IMR-90 (cell line): ENCODE results near the gene ITPRID1. TPM values are rescaled to one million over a fixed set of nuclear protein-coding genes. Genes with fewer than 3 reads are reported as not detected.

Experiments used
- ATAC-seq: fragments of 200-7000 bp; cut with Tn5 transposase; 2 replicates; pipeline ENCODE4 v1.9.1; 2020; ENCODE audit warnings: low read depth, mild to moderate bottlenecking, moderate library complexity
- BruUV-seq: library from RNA; stranded (reverse); fragments of 400-500 nt; replicated peaks from 2 replicates; lab custom pipeline; 2021; lab: Mats Ljungman, UMichigan
- CTCF ChIA-PET: fragments of 300-600 bp; formaldehyde crosslinking; extraction: SDS; loops from one replicate; lab custom pipeline; 2021; ENCODE audit warnings: antibody characterized with exemption; lab: Yijun Ruan, JAX
- POLR2A ChIA-PET: fragments of 300-600 bp; sonication (Branson Sonifier 250); formaldehyde crosslinking; loops from one replicate; lab custom pipeline; 2022; ENCODE audit warnings: antibody characterized with exemption; ENCODE audit not compliant: unreplicated experiment; lab: Charles Lee
- DNase-seq: peaks from one replicate; pipeline ENCODE4 v3.0.0; 2013
- H2AFZ ChIP-seq: replicated peaks from 2 replicates; pipeline ENCODE3; 2013; ENCODE audit warnings: low read length, mild to moderate bottlenecking; ENCODE audit not compliant: poor library complexity
- H2AK5ac ChIP-seq: 2 replicates; pipeline ENCODE4 v1.6.1; 2013; ENCODE audit warnings: low read depth, low read length, inconsistent platforms
- H2AK9ac ChIP-seq: replicated peaks from 2 replicates; pipeline ENCODE3; 2013; ENCODE audit warnings: mild to moderate bottlenecking, low read depth, low read length, moderate library complexity; ENCODE audit not compliant: poor library complexity
- H2BK120ac ChIP-seq: 2 replicates; pipeline ENCODE4 v1.6.1; 2013; ENCODE audit warnings: low read depth, low read length, inconsistent platforms
- H2BK15ac ChIP-seq: 3 replicates; pipeline ENCODE4 v1.6.1; 2013; ENCODE audit warnings: low read depth, low read length, inconsistent platforms
- H2BK20ac ChIP-seq: 2 replicates; pipeline ENCODE4 v1.6.1; 2013; ENCODE audit warnings: low read depth, mild to moderate bottlenecking, inconsistent platforms, low read length, moderate library complexity
- H2BK5ac ChIP-seq: 2 replicates; pipeline ENCODE4 v1.6.1; 2013; ENCODE audit warnings: mild to moderate bottlenecking, low read depth, low read length, inconsistent platforms; ENCODE audit not compliant: poor library complexity, severe bottlenecking
- H3K14ac ChIP-seq: replicated peaks from 2 replicates; pipeline ENCODE4 v1.6.1; 2013; ENCODE audit warnings: low read depth, low read length, inconsistent platforms
- H3K18ac ChIP-seq: 2 replicates; pipeline ENCODE4 v1.6.1; 2013; ENCODE audit warnings: low read depth, low read length, control low read depth
- H3K23ac ChIP-seq: 2 replicates; pipeline ENCODE4 v1.6.1; 2013; ENCODE audit warnings: low read depth, low read length, inconsistent platforms
- H3K27ac ChIP-seq: 2 replicates; pipeline ENCODE4 v1.5.1; 2013; ENCODE audit warnings: mild to moderate bottlenecking, control low read depth, low read length; ENCODE audit not compliant: insufficient read depth
- H3K27me3 ChIP-seq: 2 replicates; pipeline ENCODE4 v1.6.1; 2013; ENCODE audit warnings: low read length; ENCODE audit not compliant: control insufficient read depth, insufficient read depth
- H3K36me3 ChIP-seq: 2 replicates; pipeline ENCODE4 v1.6.1; 2013; ENCODE audit warnings: low read length, mixed read lengths; ENCODE audit not compliant: control insufficient read depth, insufficient read depth
- H3K4ac ChIP-seq: 2 replicates; pipeline ENCODE4 v1.6.1; 2013; ENCODE audit warnings: low read depth, low read length, inconsistent platforms
- H3K4me1 ChIP-seq: 2 replicates; pipeline ENCODE4 v1.6.1; 2013; ENCODE audit warnings: low read length, mixed read lengths; ENCODE audit not compliant: control insufficient read depth, insufficient read depth
- H3K4me2 ChIP-seq: 2 replicates; pipeline ENCODE4 v1.6.1; 2013; ENCODE audit warnings: low read depth, mild to moderate bottlenecking, control low read depth, low read length, moderate library complexity
- H3K4me3 ChIP-seq: 2 replicates; pipeline ENCODE4 v1.5.1; 2013; ENCODE audit warnings: low read depth, mild to moderate bottlenecking, control low read depth, low read length, moderate library complexity; ENCODE audit not compliant: insufficient read depth
- H3K56ac ChIP-seq: 2 replicates; pipeline ENCODE4 v1.6.1; 2013; ENCODE audit warnings: low read length, inconsistent platforms; ENCODE audit not compliant: insufficient read depth; ENCODE audit errors: extremely low read depth
- H3K79me1 ChIP-seq, 2 experiments: 2 replicates each; pipeline ENCODE4 v1.6.1; 2013; ENCODE audit warnings: low read length in 2 of 2, inconsistent platforms in 1 of 2, low read depth in 1 of 2
- H3K9ac ChIP-seq: 2 replicates; pipeline ENCODE4 v1.6.1; 2013; ENCODE audit warnings: low read depth, low read length, control low read depth
- H3K9me1 ChIP-seq: 2 replicates; pipeline ENCODE4 v1.6.1; 2013; ENCODE audit warnings: low read length, inconsistent platforms; ENCODE audit not compliant: insufficient read depth
- H3K9me3 ChIP-seq: 2 replicates; pipeline ENCODE4 v1.6.1; 2013; ENCODE audit warnings: low read length; ENCODE audit not compliant: control insufficient read depth, insufficient read depth
- H4K20me1 ChIP-seq: 2 replicates; pipeline ENCODE4 v1.6.1; 2013; ENCODE audit warnings: low read length, inconsistent platforms; ENCODE audit not compliant: insufficient read depth
- H4K5ac ChIP-seq: 2 replicates; pipeline ENCODE4 v1.6.1; 2013; ENCODE audit warnings: mild to moderate bottlenecking, low read depth, low read length, control low read depth
- H4K8ac ChIP-seq, 2 experiments: 2 replicates each; pipeline ENCODE4 v1.6.1; 2013; ENCODE audit warnings: low read depth in 2 of 2, low read length in 2 of 2, control low read depth in 1 of 2, inconsistent platforms in 1 of 2
- H4K91ac ChIP-seq: 2 replicates; pipeline ENCODE4 v1.6.1; 2013; ENCODE audit warnings: low read depth, low read length, inconsistent platforms; ENCODE audit not compliant: insufficient read depth
- BHLHE40 ChIP-seq: fragments of 150-350 bp; IDR thresholded peaks from 2 replicates; pipeline ENCODE4 v1.6.1; 2016; ENCODE audit warnings: mild to moderate bottlenecking, low read depth, low read length
- CHD1 ChIP-seq: IDR thresholded peaks from 2 replicates; pipeline ENCODE4 v1.6.1; 2012; ENCODE audit warnings: low read depth, low read length, improper control_type of control experiment
- FOS ChIP-seq: fragments of 150-350 bp; IDR thresholded peaks from 2 replicates; pipeline ENCODE4 v1.6.1; 2016; ENCODE audit warnings: low read depth, low read length
- MAFK ChIP-seq: IDR thresholded peaks from 2 replicates; pipeline ENCODE4 v1.6.1; 2012; ENCODE audit warnings: low read depth, low read length, improper control_type of control experiment
- MXI1 ChIP-seq: IDR thresholded peaks from 2 replicates; pipeline ENCODE4 v1.6.1; 2012; ENCODE audit warnings: low read depth, mild to moderate bottlenecking, low read length, moderate library complexity, borderline replicate concordance
- RAD21 ChIP-seq: IDR thresholded peaks from 2 replicates; pipeline ENCODE4 v1.6.1; 2012; ENCODE audit warnings: low read length, improper control_type of control experiment
- RFX5 ChIP-seq: IDR thresholded peaks from 2 replicates; pipeline ENCODE4 v1.8.0; 2012; ENCODE audit warnings: low read depth, mild to moderate bottlenecking, low read length, moderate library complexity
- SMC3 ChIP-seq: fragments of 150-350 bp; IDR thresholded peaks from 2 replicates; pipeline ENCODE4 v1.6.1; 2016; ENCODE audit warnings: low read depth, mild to moderate bottlenecking, antibody characterized with exemption, low read length, moderate library complexity
- WGBS, 2 experiments: methylation state at CpG; one replicate each; pipeline versions ENCODE4 v1.1.5 to v1.1.7; 2013; ENCODE audit warnings: missing lambda C conversion rate in 2 of 2; ENCODE audit not compliant: insufficient read length in 1 of 2; ENCODE audit errors: extremely low coverage in 2 of 2; 5-methylcytosine and 5-hydroxymethylcytosine counted together
- dilution Hi-C: fragments of 300-500 bp; cut with HindIII; formaldehyde crosslinking; loops from one replicate; pipeline ENCODE4 v1.14.3; 2018; ENCODE audit warnings: low sequenced_read_pairs; ENCODE audit not compliant: unreplicated experiment
- in situ Hi-C: fragments of 300-500 bp; cut with MboI; formaldehyde crosslinking; loops from 3 replicates; pipeline ENCODE4 v1.14.3; 2019; ENCODE audit warnings: low sequenced_read_pairs, inconsistent platforms, mixed read lengths
- intact Hi-C: fragments of 100-400 bp; cut with micrococcal nuclease; formaldehyde crosslinking; loops from 2 replicates; pipeline ENCODE4 v1.10.0; 2022
- polyA plus RNA-seq, 3 experiments: library from polyadenylated mRNA; depleted of rRNA; stranded (reverse); fragments of >200 nt; gene quantifications; 2 replicates each; pipeline ENCODE4 v1.2.3, GENCODE V29; 2012; ENCODE audit warnings: low replicate concordance in 1 of 3
- total RNA-seq: library from RNA; depleted of rRNA; stranded (reverse); fragments of >200 nt; gene quantifications from 2 replicates; pipeline ENCODE4 v1.2.3, GENCODE V29; 2012; rRNA removed
- TF ChIP-seq, protein P1 (sequence below): fragments of 150-350 bp; IDR thresholded peaks from 2 replicates; pipeline ENCODE4 v1.6.1; 2017; ENCODE audit warnings: mild to moderate bottlenecking, antibody characterized with exemption, low read length, low read depth

Gene ITPRID1
- total and polyA plus RNA-seq, 2 of the 4 experiments (the other 2 are of a cell fraction): not detected

DNA sequence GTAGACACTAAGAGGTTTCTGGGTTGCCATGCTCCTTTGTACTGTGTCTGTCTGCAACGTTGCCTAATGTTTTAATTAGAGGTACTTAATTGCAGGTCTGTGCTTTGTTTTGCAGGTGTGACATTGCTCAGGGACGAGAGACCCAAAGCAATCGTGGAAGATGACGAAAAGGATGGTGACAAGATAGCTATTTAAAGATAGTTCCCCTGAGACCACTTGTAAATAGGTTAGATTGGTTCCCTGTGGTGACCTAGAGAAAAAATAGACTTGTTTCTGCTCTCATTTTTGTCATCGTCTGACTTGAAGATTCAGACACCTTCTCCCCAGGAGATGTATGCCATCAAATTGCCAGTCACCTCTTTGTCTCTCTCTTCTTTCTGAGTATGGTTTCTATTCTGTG lies 193.2 kb downstream of the ITPRID1 start:
- WGBS, 2 experiments: 0% methylated on average over 1 of the region's 5 CpGs; no CpG with 5 or more reads in 1 of the 2 experiments
- H2BK5ac ChIP-seq: no peak overlapping the region
- H3K4me3 ChIP-seq: no peak overlapping the region
- no peaks in the 10 kb centered on the region for H3K79me1 ChIP-seq
- no peaks in the 10 kb centered on the region for H3K36me3 ChIP-seq
- H3K14ac ChIP-seq: no peak overlapping the region
- H4K91ac ChIP-seq: no peak overlapping the region
- no peak overlapping the region for H3K18ac ChIP-seq
- ATAC-seq: no peak
- no peak overlapping the region for H2BK15ac ChIP-seq
- H3K27ac ChIP-seq: no peak overlapping the region
- H4K20me1 ChIP-seq: no peaks in the 10 kb centered on the region
- H3K23ac ChIP-seq: no peak overlapping the region
- H3K9me1 ChIP-seq: no peaks in the 10 kb centered on the region
- no peak overlapping the region for H2BK20ac ChIP-seq
- intact Hi-C loops: no loop called here
- no peaks in the 10 kb centered on the region for H3K4me1 ChIP-seq
- no peaks in the 10 kb centered on the region for H3K27me3 ChIP-seq
- H2AK5ac ChIP-seq: no peak overlapping the region
- no peak for DNase-seq
- no peak overlapping the region for H3K4me2 ChIP-seq
- in situ Hi-C loops: no loop called here
- H3K9ac ChIP-seq: no peak overlapping the region
- no peak overlapping the region for H4K8ac ChIP-seq
- BruUV-seq: no TSS peak
- H3K4ac ChIP-seq: no peak overlapping the region
- ChIA-PET CTCF (no interaction called here), POLR2A (no interaction called here)
- H2AK9ac ChIP-seq: no peak overlapping the region
- no peaks in the 10 kb centered on the region for H3K9me3 ChIP-seq
- H2AFZ ChIP-seq: no peak overlapping the region
- H2BK120ac ChIP-seq: no peak overlapping the region
- no peak overlapping the region for H4K5ac ChIP-seq
- H3K56ac ChIP-seq: no peak overlapping the region
- TF ChIP-seq MAFK: no peak
- no peak for TF ChIP-seq MXI1
- no peak for TF ChIP-seq RFX5
- TF ChIP-seq, protein P1, sequence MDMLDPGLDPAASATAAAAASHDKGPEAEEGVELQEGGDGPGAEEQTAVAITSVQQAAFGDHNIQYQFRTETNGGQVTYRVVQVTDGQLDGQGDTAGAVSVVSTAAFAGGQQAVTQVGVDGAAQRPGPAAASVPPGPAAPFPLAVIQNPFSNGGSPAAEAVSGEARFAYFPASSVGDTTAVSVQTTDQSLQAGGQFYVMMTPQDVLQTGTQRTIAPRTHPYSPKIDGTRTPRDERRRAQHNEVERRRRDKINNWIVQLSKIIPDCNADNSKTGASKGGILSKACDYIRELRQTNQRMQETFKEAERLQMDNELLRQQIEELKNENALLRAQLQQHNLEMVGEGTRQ: no peak
- no peak for TF ChIP-seq FOS
- no peak for TF ChIP-seq CHD1
- no peak for TF ChIP-seq SMC3
- no peak for TF ChIP-seq BHLHE40
- no peak for TF ChIP-seq RAD21
- dilution Hi-C loops: no loop called here

Other genes with a start within 250 kb of the ITPRID1 start
- not detected in 2 replicates for gene NEUROD6, start 173.4 kb upstream of the ITPRID1 start, total RNA-seq
- not detected in 2 replicates for gene NEUROD6, start 173.4 kb upstream of the ITPRID1 start, polyA plus RNA-seq (2012; rRNA removed)
- not detected in 2 replicates for gene PPP1R17, start 173.1 kb downstream of the ITPRID1 start, total RNA-seq
- gene PPP1R17, start 173.1 kb downstream of the ITPRID1 start, polyA plus RNA-seq (2012; rRNA removed): not detected in 2 replicates